Activated gamma-delta T cell (primary cell): ENCODE data around the gene P2RX2.

Source experiments
- DNase-seq: peaks from one replicate; lab custom pipeline; 2025; lab: John Stamatoyannopoulos, UW

Gene P2RX2

DNA sequence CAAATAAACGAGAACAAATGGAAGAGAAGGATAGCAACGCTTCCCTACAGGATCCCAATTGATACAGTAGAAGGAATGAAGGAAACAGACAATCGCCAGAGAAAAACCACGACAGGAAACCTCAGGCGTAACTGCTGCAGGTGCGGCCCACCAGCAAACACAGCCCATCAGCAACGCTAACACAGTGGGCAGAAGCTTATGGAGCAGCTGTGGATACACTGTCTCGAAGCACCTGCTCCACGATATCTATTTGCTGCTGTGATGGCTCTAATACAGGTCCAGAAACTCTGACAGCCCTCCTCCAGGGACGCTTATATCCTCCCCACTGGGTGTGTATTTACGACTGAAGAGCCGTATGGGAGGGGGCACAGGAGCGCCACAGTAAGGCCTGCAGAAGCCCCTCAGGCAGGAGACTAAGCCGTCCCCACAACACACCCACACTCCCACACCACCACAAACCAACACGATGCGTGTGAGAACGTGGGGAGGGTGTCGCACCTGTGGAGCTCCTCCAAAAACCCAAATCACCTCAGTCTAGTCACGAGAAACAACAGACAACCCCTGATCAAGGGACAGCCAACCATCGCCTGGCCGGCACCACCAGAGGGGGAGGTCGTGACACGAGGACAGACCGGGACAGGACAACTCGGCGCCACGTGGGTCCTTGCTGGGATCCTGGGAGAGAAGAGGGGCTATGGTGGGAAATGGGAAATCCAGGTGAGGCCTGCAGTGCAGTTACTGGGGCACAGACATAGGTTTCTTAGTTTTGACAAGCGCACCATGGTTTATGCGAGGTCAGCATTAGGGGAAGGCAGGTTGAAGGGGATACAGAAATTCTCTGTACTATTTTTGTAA, 44.6 kb downstream of the P2RX2 start:
- no peak for DNase-seq

DNA sequence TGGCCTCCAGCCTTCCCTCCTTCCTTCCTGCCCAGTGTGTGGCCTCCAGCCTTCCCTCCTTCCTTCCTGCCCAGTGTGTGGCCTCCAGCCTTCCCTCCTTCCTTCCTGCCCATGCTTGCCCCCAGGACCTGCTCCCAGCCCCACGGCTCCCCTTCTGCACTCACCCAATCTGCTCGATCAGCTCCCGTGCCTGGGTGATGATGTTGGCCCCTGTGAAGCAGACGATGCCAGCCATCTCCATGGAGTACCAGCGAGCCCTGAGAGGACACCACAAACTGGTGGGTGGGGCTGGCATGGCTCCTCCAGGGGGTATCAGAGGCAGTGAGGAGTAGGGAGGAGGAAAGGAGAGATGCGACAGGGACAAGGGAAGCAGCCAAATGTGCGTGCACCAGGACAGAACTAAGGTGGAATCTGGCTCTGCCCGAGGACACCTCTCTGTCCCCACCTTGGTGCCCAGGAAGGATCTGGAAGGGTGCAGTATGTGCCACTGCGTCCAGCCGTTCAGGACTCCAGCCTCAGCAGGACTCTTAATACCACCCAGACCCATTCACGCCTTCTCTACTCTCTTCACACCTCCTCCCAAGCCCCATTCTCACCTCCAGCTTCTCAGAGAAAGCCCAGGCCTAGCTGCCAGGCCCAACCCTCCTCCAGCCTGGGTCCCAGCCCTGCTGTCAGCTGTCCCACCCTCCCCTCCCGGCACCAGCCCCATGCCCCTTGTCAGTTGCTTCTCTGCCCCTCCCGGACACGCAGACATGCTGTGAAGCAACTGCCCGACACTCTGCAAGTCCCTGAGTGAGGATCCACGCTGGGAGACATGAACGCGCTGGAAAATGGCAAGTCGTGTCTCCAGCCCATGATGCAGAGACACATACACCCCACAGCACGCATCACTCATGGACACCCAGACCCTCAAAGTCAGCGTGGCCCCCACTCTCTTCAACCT, 45.9 kb downstream of the P2RX2 start:
- no peak for DNase-seq

DNA sequence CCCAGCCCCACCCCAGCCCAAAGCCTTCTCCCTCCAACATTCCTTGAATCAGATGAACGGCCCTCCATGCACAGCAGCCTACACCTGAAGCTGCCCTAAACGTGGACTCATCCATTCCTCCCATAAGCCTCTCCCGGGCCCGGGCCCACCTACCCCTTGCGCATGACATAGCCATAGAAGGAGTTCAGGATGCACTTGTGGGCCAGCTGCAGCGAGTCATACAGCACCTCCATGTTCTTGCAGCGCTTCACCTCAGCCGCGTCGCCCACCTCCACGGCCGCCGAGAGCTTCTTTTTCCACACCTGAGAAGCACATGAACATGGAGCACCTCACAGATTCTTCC, 46.5 kb downstream of the P2RX2 start:
- no peak for DNase-seq

DNA sequence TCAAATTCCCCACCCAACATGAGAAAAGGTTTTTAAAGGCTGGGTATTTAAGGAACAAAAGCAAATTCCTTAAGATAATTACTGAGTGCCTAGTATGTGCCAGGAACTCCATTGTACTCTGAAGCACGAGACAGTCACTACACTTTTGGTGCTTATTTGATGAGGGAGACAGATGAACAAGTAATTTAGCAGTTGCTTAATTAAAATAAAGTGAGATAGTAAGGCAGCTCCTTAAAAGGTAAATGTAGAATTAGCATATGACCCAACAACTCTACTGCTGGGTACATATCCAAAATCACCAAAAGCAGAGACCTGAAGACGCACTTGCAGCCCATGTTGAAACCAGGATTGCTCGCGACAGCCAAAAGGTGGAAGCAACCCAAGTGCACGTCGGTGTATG, 47.2 kb downstream of the P2RX2 start:
- DNase-seq: no peak

DNA sequence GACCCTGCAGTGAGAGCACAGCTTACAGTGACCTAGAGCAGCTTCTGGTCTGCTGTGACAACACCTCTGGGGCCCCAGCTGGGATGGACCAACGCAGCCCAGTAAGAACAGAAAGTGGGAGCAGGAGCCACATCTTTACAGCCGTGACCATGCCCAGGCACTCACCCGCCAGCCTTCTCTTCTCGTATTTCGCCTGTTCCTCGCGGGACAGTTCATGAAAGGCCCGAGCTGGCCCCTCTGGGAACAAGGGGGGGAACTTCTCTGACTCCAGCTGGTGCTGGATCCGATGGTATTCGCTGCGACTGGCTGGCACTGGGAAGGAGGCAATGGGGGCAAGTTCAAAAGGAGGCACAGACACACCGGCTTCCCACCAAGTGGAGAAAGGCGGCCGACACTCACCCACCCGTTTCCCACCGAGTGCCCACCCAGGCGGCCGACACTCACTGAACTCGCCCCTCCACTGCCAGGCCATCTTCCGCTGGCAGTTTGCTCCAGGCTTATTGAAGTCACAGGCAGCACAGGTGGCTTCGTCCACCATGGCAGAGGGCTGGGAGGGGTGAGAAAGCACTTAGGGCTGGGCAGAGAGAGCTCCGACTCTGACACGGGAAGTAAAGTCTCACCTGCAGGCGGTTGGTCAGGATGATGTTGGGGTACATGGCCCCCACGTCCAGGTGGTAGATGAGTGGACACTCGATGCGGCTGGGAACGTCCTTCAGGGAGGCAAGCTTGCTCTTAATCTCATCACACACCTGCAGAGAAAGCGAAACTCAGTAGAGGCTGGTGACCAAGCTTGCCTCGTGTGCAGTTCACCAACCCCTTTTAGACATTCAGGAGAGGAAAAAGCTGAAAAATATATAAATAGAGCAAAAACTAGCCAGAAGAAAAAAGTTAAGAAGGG, 49.9 kb downstream of the P2RX2 start:
- no peak for DNase-seq

DNA sequence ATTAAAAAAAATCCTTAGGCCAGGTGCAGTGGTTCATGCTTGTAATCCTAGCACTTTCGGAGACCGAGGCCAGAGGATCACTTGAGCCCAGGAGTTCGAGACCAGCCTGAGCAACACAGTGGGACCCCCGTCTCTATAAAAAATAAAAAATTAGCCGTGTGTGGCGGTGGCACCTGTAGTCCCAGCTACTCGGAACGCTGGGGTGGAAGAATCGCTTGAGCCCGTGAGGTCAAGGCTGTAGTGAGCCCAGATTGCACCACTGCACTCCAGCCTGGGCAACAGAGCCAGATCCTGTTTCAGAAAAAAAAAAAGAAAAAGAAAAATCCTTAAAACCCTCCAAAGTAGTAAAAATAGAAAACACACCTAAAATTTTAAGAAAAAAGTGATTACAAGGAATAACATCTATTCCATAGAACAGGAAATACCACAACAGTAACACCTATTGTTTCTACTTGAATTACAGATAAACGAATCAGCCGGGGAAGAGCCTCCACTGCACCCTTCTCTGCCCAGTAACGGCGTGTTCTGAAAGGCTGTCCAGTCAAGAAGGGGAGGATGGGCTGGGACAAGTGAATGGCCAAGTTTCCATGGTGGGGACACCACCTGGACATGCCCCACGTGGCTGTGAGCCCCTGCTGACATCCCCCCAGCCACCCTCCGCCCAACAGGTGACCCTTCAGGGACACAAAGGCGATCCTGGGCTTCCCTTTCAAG, 50.7 kb downstream of the P2RX2 start:
- DNase-seq: no peak
